Limb (tissue), 2 donors: ENCODE results near the gene GCN1.

ENCODE experiments used
- DNase-seq, 2 donors: peaks; one replicate each; pipeline ENCODE4 v3.0.0-alpha.2; 2016; ENCODE audit errors: extremely low spot score in 2 of 2

GCN1 gene

DNA sequence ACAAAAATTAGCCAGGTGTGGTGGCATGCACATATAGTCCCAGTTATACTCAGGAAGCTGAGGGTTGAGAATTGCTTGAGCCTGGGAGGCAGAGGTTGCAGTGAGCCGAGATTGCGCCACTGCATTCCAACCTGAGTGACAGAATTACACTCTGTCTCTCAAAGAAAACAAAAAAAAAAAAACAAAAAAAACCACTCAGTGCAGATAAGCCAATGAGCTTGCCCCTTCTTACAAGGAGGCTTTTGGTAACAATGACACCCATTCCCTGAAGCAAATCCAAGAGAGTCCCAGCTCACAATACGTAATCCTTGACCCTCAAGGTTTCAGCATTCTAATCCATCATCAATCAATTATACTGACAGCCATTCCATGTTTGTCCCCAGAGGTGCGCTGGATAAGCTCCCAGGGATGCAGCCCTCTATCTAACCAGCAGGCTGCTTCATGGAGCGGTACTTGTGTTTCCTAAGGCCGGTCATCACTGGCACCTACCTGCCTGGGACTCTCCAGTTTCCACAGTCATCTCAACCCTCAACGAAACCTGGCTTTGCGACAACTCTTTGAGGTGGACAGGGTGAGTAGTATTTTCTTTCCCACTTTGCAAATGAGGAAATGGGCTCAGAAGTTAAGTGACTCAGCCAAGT is 12.4 kb downstream of the GCN1 start:
- DNase-seq = no peak

DNA sequence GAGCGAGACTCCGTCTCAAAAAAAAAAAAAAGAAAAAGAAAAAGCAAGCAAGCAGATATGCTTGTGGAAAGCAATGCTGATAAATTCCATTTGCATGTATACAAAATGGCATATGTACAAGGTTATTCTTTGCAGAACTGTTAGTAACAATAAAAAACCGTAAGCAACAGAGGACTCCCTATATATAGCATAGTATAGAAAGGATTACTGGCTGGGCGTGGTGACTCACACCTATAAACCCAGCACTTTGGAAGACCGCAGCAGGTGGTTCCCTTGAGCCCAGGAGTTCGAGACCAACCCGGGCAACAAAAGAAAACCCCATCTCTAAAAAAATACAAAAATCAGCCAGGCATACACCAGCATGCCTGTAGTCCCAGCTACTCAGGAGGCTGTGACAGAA is 13.5 kb downstream of the GCN1 start:
- DNase-seq = no peak

DNA sequence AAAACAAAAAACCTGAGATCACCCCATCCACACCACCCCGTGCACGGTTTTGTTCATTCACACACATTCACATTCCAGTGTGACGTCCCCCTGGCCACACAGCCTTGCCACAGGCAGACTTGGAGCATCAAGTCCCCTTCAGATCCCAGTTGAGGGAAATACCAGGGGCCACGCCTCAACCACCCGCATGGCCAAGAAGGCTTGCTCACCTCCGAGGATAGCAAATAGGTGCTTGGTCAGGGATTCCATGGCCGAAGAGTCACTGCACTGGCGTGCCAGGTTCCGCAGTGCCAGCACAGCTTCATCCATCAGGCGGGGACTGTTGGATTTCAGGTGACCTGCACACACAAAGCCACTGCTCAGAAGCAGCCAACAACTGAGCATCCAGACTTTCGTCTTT is 19.0 kb downstream of the GCN1 start:
- DNase-seq = no peak

DNA sequence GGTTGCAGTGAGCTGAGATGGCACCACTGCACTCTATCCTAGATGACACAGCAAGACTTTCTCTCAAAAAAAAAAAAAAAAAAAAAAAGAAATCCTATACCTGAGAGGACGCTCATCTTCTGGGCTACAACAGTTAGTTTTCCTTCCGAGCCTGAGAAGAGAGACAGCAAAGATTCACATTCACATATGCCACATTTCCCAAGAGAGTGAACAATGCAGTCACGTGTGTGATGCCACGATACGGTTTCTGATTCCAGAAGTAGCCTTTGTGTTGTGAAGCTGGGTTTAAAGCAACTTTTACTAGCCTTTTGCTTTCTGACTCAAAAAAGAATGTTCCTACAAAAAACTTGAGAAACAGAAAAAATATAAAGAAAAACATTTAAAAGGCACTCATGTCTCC is 19.5 kb downstream of the GCN1 start:
- DNase-seq = no peak

DNA sequence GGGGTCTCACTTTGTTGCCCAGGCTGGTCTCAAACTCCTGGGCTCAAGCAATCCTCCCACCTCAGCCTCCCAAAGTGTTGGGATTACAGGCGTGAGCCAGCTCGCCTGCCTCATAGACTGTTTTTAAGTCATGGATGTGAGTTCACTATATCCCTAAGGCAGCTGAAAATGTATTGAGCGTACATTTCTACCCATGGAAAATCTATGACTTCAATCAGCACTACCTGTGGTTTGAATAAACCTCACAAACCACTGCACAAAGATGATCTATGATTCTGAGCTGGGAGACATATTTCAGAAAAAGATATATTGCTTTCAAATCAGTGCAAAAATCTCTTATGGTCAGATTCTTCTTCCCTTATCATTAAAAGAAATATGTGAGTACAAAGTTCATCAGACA is 22.5 kb downstream of the GCN1 start:
- no peak for DNase-seq

DNA sequence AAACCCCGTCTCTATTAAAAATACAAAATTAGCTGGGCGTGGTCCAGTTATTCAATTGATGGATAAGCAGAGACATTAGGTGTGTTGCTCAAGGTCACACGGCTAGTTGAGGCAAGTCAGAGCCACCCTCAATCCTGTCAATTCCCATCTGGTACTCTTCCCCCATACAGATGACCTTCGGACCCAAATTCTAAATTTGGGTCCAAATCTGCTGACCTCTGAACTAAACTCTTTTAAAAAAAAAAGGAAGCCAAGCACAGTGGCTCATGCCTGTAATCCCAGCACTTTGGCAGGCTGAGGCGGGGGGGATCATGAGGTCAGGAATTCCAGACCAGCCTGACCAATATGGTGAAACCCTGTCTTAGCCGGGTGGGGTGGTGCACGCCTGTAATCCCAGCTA is 23.9 kb downstream of the GCN1 start:
- DNase-seq = no peak

DNA sequence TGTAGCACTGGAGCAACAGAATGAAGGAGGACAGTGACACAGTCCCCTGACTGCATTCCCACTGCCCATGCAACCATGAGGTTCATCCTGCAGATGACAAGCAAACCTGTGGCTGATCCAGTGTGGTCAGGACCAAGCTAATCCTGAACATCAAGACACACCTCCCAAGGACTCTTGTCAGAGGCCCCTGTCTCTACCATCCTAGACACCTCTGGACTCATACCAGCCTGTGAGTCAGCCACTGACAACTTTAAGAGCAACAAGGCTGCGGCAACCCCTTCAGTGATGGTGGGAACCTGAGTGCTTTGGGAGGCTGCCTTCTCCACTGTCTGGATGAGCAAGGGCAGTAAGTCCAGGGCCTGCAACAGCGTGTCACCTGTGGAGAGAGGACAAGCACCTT is 24.6 kb downstream of the GCN1 start:
- DNase-seq = no peak

DNA sequence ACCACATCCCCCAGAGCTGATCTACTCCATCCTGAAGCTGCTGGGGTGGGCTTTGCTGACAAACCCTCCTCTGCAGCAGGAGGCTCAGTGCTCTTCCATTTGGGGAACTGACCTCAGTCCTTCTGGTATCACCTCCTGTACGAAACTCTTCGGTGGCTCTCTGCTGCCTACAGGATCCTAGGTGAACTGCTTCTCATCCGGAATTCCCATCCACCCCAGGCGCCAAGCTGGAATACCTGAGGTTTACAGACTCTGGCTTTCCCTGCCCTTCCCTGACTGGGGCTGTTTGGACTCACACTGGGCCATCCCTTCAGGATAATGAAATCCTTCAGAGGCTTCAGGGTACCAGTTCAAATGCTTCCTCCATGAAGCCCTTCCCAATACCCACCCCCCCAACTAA is 26.2 kb downstream of the GCN1 start:
- DNase-seq = no peak

DNA sequence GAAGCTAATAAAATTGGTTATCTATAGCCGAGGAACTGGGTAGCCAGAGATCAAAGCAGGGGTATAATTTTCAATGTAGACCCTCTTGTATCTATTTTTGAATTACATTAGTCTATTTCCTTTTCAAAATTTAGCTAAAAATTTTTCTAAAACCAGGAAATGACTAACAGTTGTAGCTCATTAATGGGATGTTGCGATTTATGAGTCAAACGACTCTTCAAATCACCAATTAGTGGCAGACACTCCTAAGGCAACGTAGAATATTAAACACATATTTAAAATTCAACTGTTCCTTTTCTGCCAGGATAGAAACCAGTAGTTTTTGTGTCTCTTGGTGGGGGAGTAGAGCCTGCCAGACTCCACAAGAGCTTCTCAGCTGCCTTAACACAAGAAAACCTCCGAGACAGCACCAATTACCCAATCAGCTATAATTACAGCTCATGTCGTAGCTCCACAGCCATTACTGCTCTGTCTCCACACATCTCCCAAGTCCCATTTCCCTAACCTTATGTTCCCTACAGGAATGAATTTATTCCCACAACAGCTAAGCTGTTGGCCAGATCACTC is 26.9 kb downstream of the GCN1 start:
- no peak for DNase-seq

DNA sequence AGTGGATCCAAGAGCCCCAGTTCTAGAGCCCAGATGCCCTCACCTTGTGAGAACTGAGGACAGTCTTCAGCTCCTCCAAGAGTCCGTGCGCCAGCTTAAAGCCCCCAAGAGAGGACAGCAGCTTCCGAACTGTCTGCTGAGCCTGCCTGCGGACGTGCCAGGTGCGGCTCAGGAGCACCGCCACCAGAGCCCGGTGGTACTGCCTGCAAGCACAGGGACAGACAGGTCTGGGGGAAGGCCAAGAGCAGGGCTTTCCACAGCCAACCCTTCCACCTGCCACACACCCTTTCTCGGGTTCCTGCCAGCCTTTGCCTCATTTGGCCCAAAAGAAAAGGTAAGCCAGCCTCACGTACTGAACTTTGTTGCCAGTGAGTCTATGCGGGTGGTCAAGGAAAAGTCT is 30.2 kb downstream of the GCN1 start:
- no peak for DNase-seq

DNA sequence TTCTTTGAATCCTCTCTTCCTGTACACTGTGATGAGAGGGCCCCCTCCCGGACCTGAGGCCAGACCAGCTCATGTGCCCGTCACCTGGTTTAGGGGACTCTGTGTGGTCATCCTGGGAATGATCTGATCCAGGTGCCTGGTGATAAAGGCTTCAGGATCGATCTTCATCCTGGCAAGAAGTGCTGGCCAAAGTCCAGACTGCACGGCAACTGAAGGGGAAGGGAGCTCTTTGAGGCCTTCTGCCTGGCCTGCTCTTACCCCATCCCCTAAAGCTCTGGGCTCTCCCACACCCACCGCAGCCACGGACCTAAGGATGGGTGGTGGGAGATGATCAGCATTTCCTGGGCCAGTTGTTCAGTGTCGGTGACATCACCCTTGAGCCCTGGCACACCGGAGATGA is 31.8 kb downstream of the GCN1 start:
- no peak for DNase-seq

DNA sequence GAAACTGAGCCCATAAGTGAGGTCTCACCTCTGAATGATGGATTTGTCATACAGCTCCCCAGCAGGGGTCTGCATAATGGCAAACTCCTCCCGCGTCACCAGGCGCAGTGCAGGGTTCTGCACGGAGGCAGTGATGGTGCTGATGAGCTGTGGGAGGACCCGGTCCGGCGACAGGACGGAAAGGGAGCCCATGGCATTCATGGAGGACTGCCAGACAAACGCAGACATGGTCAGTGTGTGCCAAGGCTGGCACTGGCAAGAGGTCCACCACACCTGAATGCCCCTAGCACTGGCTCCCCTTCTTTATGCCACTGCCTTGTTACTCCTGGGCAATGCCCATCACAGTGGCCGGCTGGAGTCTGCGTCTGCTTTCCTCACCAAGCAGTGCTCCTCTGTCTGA is 32.7 kb downstream of the GCN1 start:
- DNase-seq = no peak

DNA sequence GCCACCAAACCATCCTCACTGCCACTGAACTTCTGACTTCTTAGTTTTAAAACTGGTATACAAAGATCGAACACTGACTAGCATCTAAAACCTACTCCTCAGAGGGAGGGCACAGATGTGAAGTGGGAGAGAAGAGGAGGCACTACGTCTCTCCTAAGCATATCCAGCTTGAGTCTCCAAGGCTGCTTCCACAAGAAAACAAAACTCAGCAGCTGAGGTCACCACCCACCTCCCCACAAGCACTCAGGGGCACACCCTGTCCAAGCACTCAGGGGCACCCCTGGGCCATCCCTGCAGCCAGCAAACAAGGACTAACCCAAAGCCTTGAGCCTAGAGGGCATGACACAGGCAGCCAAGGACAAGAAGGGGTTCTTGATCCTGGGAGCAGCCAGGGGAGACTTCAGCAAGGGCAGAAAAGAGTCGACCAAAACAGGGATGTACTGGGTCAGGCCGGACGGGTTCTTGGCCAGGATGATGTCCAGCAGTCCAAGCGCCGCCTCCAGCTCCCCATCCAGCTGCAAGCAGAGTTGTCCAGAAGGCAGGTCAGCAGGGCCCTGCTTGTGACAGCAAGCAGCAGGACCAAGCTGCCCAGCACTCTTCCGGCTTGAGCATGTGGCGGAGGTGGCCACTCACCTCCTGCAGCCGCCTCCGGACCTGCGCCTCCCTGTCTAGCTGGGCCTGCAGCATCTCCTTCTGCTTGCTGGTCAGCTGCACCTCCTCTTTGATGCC is 34.8 kb downstream of the GCN1 start:
- no peak for DNase-seq

DNA sequence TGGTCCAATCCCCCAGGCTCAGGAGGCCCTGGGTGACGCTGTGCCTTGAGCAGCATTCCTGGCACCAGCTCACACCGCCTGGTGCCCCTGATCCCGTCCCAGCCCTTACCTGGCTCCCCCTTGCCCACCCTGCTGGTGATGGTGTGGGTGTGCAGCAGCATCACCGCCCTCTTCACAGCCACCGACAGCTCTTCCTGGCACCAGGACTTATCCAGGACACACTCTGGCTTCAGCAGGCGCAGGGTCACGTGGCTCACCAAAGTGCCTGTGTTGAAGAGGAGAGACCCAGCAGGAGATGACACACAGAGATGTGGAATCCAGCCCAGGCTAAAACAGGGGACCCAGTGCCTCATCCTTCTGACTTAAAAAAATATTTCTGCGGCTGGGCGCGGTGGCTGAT is 36.2 kb downstream of the GCN1 start:
- no peak for DNase-seq

DNA sequence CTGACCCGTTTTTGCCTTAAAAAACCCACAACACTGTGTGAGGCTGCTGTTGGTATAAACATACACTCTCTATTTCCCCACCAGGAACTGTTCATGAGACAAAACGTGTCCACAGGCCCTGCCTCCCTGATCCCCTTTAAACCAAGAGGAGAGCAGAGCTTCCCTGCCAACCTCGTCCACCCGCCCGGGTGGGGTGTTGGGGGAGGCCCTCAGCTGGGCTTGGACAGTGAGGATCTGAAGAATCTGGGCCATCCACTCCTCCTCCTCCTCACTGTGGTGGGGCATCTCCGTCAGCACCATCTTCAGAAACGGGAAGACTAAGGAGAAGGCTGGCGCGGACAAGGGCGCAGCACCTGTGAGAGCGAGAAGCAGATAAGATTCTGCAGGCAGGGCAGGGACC is 36.8 kb downstream of the GCN1 start:
- DNase-seq = no peak

DNA sequence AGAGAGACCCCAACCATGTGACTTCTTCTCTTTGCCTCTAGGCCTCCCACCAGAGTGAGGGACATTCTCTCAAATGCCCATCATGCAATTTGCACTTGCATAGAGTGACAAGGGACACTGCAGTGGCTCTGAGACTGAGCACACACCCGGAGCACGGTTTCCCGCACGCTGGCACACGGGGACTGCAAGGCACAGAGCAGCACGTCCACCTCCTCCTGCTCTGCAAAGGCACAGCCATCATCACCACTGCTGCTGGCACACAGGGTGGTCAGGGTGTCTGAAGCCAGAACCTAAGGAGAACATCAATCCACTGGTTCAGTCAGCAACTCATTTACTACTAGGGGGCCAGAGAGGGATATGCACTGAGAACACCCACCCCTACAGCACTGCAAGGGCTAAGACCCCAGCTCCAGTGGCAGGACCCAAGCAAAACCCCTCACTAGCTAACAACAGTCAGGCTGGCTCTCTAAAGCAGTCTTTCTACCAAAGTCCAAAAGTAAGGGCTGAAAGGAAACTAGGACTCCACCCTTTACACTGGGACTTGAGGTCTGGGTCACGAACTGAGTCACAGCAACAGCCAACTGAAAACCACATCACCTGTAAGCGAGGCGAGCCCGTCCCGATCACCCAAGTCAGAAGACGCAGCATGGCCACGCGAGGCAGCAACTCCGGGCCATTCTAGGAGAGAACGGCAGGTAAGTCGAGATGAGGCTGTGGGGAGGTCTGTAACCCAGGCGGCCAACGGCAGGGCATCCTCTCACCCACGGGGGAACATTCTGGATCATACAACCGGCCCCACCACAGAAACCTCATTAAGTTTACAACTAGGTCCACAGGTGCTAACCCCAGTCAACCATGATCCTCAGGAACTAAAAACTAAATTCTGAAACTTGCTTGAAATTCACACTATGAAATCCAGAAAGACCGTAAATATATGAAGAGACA is 37.9 kb downstream of the GCN1 start:
- DNase-seq = no peak

DNA sequence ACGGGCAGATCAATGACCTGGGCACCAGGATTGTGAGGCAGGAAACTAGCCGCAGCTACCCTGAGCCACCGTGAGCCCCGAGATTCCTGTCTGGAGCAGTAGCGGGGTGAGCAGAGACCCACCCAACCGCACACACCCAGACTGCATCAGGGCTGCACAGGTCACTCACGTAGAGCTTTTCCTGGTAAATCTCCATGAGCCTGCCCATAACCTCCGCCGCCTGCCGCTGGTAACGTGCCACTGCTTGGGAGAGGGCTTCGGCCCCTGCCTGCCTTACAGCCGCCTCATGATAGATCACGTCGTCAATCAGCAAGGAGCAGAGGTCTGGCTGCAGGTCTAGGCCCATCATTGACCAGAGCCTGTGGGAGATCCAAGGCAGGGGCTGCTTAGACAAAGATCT is 39.4 kb downstream of the GCN1 start:
- no peak for DNase-seq

DNA sequence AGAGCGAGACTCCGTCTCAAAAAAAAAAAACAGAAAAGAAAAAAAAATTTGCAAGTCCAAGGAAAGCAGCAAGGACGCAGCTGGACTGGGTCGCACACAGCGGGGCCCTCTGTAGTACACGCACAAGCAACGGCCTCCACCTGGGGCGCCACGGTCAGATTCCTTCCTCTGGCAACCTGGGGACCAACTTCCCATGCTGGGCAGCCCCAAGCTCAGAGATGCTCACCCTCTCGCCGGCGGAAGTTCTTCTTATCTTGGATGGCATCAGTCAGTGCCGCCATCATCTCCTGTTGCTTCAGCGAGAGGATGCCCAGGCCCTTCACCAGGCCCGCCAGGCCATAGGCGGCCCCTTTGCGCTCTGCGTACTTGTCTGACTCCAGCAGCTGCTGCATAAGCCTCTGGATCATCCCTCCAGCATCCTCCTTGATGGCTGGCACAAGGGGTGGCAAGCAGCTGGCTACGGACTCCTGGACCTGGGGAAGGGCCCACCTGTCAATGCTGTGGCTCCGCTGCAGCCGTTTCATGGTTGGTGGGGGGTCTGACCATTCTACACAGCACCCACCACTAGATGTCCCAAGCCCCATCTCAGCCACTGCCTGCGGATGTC is 43.5 kb downstream of the GCN1 start:
- DNase-seq = no peak

DNA sequence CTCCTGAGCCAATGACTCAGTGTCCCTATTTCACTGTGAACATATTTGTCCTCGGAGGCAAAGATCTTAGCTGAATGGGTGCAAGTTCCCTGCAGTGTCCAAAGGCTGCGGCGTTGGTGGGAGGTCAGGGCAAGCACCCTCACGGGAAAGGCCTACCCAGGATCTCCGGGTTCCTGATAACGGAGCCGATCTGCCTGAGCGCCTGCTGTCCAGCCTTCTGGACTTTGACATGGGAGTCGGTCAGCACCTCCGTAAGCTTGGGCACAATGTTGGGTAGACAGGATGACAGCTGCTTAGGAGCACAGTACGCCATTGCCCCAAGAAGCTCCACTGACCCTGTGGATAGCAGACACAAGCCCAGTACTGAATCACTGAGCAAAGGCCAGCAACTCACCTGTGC is 46.5 kb downstream of the GCN1 start:
- DNase-seq = no peak

DNA sequence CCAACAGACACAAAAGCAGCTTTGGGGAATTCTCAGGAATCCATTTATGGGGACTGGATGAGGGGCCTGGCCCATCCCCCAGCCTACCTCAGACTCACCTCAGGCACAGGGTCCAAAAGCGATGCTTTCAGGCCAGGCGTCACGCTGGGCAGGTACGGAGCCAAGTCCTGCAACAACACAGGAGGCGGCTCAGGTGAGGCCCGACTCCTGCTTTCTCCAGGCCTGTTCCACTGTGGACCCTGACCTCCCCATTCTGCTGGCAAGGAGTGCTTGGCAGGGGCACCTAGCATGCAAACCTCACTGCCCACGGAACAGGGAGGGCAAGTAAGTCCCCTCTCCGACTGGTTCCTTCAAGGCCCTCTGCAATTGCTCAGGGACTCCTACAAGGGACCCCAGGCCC is 49.4 kb downstream of the GCN1 start:
- no peak for DNase-seq

DNA sequence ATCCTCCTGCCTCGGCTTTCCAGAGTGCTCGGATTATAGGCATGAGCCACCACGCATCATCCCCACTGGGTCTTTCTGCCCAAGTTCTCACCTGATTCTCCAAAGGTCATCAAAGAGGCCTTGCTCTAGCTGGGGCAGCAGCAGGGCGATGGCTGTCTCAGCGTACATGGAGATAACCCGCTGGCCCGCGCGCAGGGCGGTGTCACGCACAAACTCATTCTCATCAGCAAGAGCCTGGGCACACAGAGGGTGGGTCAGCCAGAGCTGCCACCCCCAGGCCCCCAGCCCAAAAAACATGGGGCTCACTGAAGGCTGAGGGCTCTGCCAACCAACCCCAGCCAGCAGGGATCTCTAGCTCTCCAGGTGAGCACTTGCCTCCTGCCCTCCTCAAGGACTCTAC is 50.3 kb downstream of the GCN1 start:
- DNase-seq = no peak
